HepG2 (cell line): Measurements from ENCODE around the gene BAIAP2L1. TPM values are rescaled to one million over a fixed set of nuclear protein-coding genes. Genes with fewer than 3 reads are reported as not detected.

Experiments used
- ATAC-seq: fragments of 200-7000 bp; cut with Tn5 transposase; 3 replicates; pipeline ENCODE4 v1.9.1; 2020; ENCODE audit warnings: mild to moderate bottlenecking, moderate library complexity
- BruUV-seq: library from RNA; stranded (reverse); fragments of 400-500 nt; replicated peaks from 2 replicates; lab custom pipeline; 2021; lab: Mats Ljungman, UMichigan
- CTCF ChIA-PET: fragments of 300-600 bp; formaldehyde crosslinking; extraction: SDS; loops from one replicate; lab custom pipeline; 2021; ENCODE audit warnings: low total read pairs, inconsistent platforms, low intra/inter-chr PET ratio; lab: Yijun Ruan, JAX
- POLR2A ChIA-PET: fragments of 350-600 bp; sonication (Branson Sonifier 250); formaldehyde crosslinking; loops from one replicate; lab custom pipeline; 2020; ENCODE audit warnings: antibody characterized with exemption, inconsistent platforms; lab: Yijun Ruan, JAX
- DNase-seq: peaks from one replicate; pipeline ENCODE4 v3.0.0-alpha.2; 2015; ENCODE audit warnings: low spot score
- FAIRE-seq: peaks from 3 replicates; lab custom pipeline; 2011; peaks lifted over from hg19 to GRCh38; lab: Jason Lieb, UNC
- H2AFZ ChIP-seq: one replicate; pipeline ENCODE4 v1.6.1; 2011; ENCODE audit warnings: low read length, inconsistent platforms
- H3K27ac ChIP-seq: fragments of 300-600 bp; 3 replicates; pipeline ENCODE4 v1.8.0; 2011; ENCODE audit warnings: mixed run types, mild to moderate bottlenecking, mixed read lengths, low read length, inconsistent platforms; ENCODE audit not compliant: insufficient read depth; ENCODE audit errors: extremely low read length
- H3K27me3 ChIP-seq, 2 experiments: fragments of 200-600 bp in 1 of 2; 2 replicates in 1 of 2; 3 replicates in 1 of 2; pipeline versions ENCODE4 v1.6.0 to v1.8.0; 2011; ENCODE audit warnings: low read length in 2 of 2, mild to moderate bottlenecking in 2 of 2, moderate library complexity in 2 of 2, inconsistent platforms in 1 of 2; ENCODE audit not compliant: insufficient read depth in 2 of 2, control insufficient read depth in 1 of 2
- H3K36me3 ChIP-seq, 2 experiments: fragments of 200-600 bp in 1 of 2; replicated peaks in 1 of 2; 2 replicates in 1 of 2; 3 replicates in 1 of 2; pipeline versions ENCODE4 v1.5.1 to v1.8.0; 2011; ENCODE audit warnings: low read length in 2 of 2, inconsistent platforms in 1 of 2; ENCODE audit not compliant: insufficient read depth in 2 of 2, control insufficient read depth in 1 of 2
- H3K4me1 ChIP-seq: 2 replicates; pipeline ENCODE4 v1.5.1; 2012; ENCODE audit warnings: low read length, inconsistent platforms; ENCODE audit not compliant: insufficient read depth
- H3K4me2 ChIP-seq: 2 replicates; pipeline ENCODE4 v1.6.0; 2011; ENCODE audit warnings: low read depth, low read length, inconsistent platforms
- H3K4me3 ChIP-seq, 3 experiments: fragments of 200-600 bp in 1 of 3; sonication (generic), shearing (Covaris generic) in 1 of 3; replicated peaks in 1 of 3; 2 replicates each; pipeline ENCODE4 v1.5.1; 2011 to 2016; ENCODE audit warnings: low read length in 3 of 3, inconsistent platforms in 2 of 3, low read depth in 2 of 3, mild to moderate bottlenecking in 2 of 3, control low read depth in 1 of 3, mixed read lengths in 1 of 3; ENCODE audit not compliant: insufficient read depth in 1 of 3
- H3K79me2 ChIP-seq: one replicate; pipeline ENCODE4 v1.6.1; 2011; ENCODE audit warnings: low read length, inconsistent platforms; ENCODE audit not compliant: insufficient read depth
- H3K9ac ChIP-seq: 2 replicates; pipeline ENCODE4 v1.6.0; 2011; ENCODE audit warnings: mild to moderate bottlenecking, low read depth, low read length, inconsistent platforms; ENCODE audit not compliant: insufficient read depth
- H3K9me3 ChIP-seq: 2 replicates; pipeline ENCODE4 v1.5.1; 2012; ENCODE audit warnings: mild to moderate bottlenecking, low read length
- H4K20me1 ChIP-seq: 2 replicates; pipeline ENCODE4 v1.6.0; 2011; ENCODE audit warnings: inconsistent platforms, mild to moderate bottlenecking, low read length, moderate library complexity; ENCODE audit not compliant: insufficient read depth
- AGO2 ChIP-seq: fragments of 200-400 bp; formaldehyde crosslinking; optimal IDR thresholded peaks from 2 replicates; pipeline ENCODE3; 2017; ENCODE audit warnings: mild to moderate bottlenecking, low read depth, low read length, moderate library complexity
- CBX1 ChIP-seq: IDR thresholded peaks from one replicate; pipeline ENCODE4 v1.6.1; 2016; ENCODE audit warnings: antibody characterized with exemption, low read depth
- CHCHD3 ChIP-seq: sonication (generic); formaldehyde crosslinking; IDR thresholded peaks from 2 replicates; pipeline ENCODE4 v1.8.0; 2022; ENCODE audit warnings: mild to moderate bottlenecking, missing genetic modification reagents, moderate library complexity
- MBNL3 ChIP-seq: fragments of 250-450 bp; sonication (Bioruptor Pico); conservative IDR thresholded peaks from 2 replicates; pipeline ENCODE4 v1.8.0; 2022; ENCODE audit warnings: mild to moderate bottlenecking, inconsistent platforms
- MED8 ChIP-seq: sonication (generic); formaldehyde crosslinking; IDR thresholded peaks from 2 replicates; pipeline ENCODE4 v1.8.1; 2023; ENCODE audit warnings: mild to moderate bottlenecking, missing genetic modification reagents; ENCODE audit not compliant: insufficient replicate concordance
- MIER3 ChIP-seq: IDR thresholded peaks from 2 replicates; pipeline ENCODE4 v1.6.1; 2016; ENCODE audit warnings: missing compliant biosample characterization, borderline replicate concordance
- NONO ChIP-seq, 2 experiments: fragments of 450-650 bp in 1 of 2; sonication (generic) in 1 of 2; formaldehyde crosslinking in 1 of 2; IDR thresholded peaks in 1 of 2; conservative IDR thresholded peaks in 1 of 2; 2 replicates each; pipeline versions ENCODE4 v1.6.1 to v1.8.0; 2017 to 2022; ENCODE audit warnings: mild to moderate bottlenecking in 1 of 2, missing genetic modification reagents in 1 of 2, moderate library complexity in 1 of 2
- STAG1 ChIP-seq: sonication (generic); formaldehyde crosslinking; IDR thresholded peaks from 2 replicates; pipeline ENCODE4 v1.4.0; 2020; ENCODE audit warnings: missing genetic modification reagents
- ZHX2 ChIP-seq, 2 experiments: sonication (generic) in 1 of 2; formaldehyde crosslinking in 1 of 2; IDR thresholded peaks; 2 replicates each; pipeline versions ENCODE4 v1.6.1 to v1.9.0; 2014 to 2022; ENCODE audit warnings: antibody characterized with exemption in 1 of 2, borderline replicate concordance in 1 of 2, inconsistent platforms in 1 of 2, low read depth in 1 of 2, missing genetic modification reagents in 1 of 2
- ZNF383 ChIP-seq: sonication (generic); formaldehyde crosslinking; IDR thresholded peaks from 2 replicates; pipeline ENCODE4 v1.4.0; 2020; ENCODE audit warnings: missing genetic modification reagents, mild to moderate bottlenecking, borderline replicate concordance
- ZNF660 ChIP-seq: sonication (generic); formaldehyde crosslinking; IDR thresholded peaks from 2 replicates; pipeline ENCODE4 v1.5.1; 2020; ENCODE audit warnings: mild to moderate bottlenecking, low read depth, missing genetic modification reagents, borderline replicate concordance
- WGBS: methylation state at CpG from one replicate; pipeline ENCODE4 v1.1.6; 2017; ENCODE audit warnings: low lambda C conversion rate; 5-methylcytosine and 5-hydroxymethylcytosine counted together
- in situ Hi-C: cut with HindIII; loops from 2 replicates; pipeline ENCODE4 v1.10.0; 2017; ENCODE audit warnings: low pct_unique_long_range_greater_than_20kb; ENCODE audit not compliant: extremely low pct_ligation_motif_present
- intact Hi-C: fragments of 100-400 bp; cut with micrococcal nuclease; formaldehyde crosslinking; loops from one replicate; pipeline ENCODE4 v1.10.0; 2022; ENCODE audit not compliant: unreplicated experiment
- polyA plus RNA-seq, 8 experiments: library from polyadenylated mRNA; depleted of rRNA in 3 of 8; stranded (reverse) in 7 of 8; unstranded in 1 of 8; fragments of >200 nt; fragmentation: Illumina TruSeq in 4 of 8; extraction: Trizol in 4 of 8; gene quantifications; 2 replicates each; pipeline versions ENCODE4 v1.2.1 to v1.2.3, GENCODE V29; 2011 to 2016; ENCODE audit warnings: low read depth in 4 of 8, missing spikeins in 1 of 8, mixed read lengths in 1 of 8; ENCODE audit not compliant: insufficient read depth in 1 of 8
- total RNA-seq, 5 experiments: library from RNA; depleted of rRNA; stranded (reverse); fragments of >200 nt; fragmentation: Illumina TruSeq; extraction: Trizol; gene quantifications; 2 replicates each; pipeline ENCODE4 v1.2.3, GENCODE V29; 2016; ENCODE audit warnings: low read depth in 1 of 5
- TF ChIP-seq, protein P1 (sequence below): sonication (generic); formaldehyde crosslinking; IDR thresholded peaks from 2 replicates; pipeline ENCODE4 v1.8.1; 2023; ENCODE audit warnings: missing genetic modification reagents, mild to moderate bottlenecking, borderline replicate concordance
- TF ChIP-seq, protein P2 (sequence below): IDR thresholded peaks from 2 replicates; pipeline ENCODE4 v1.6.1; 2012; ENCODE audit warnings: inconsistent platforms
- TF ChIP-seq, protein P3 (sequence below): fragments of 450-650 bp; IDR thresholded peaks from 2 replicates; pipeline ENCODE4 v1.6.1; 2017; ENCODE audit warnings: mild to moderate bottlenecking

Gene BAIAP2L1
- total and polyA plus RNA-seq, 2 of the 13 experiments (the other 11 are each of a cell fraction or from before 2014, with no cell fraction given) = 13.0 to 21.5 TPM

- TF ChIP-seq MBNL3 (no peak), ZNF383 (CRISPR knock-in tag) (no peak), NONO (IDR thresholded peaks at IDR 0.05) (no peak), NONO (CRISPR knock-in tag; conservative IDR thresholded peaks at IDR 0.05) (no peak), AGO2 (no peak), MED8 (CRISPR knock-in tag) (no peak), CBX1 (no peak), MIER3 (CRISPR knock-in tag) (no peak), ZNF660 (CRISPR knock-in tag) (no peak), STAG1 (CRISPR knock-in tag) (no peak), CHCHD3 (no peak), ZHX2 (IDR thresholded peaks at IDR 0.05; ENCODE audit: low read depth) (no peak), ZHX2 (CRISPR knock-in tag; IDR thresholded peaks at IDR 0.05; ENCODE audit: borderline replicate concordance) (no peak)
- TF ChIP-seq, protein P1, sequence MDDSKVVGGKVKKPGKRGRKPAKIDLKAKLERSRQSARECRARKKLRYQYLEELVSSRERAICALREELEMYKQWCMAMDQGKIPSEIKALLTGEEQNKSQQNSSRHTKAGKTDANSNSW (CRISPR knock-in tag) = no peak
- TF ChIP-seq, protein P2, sequence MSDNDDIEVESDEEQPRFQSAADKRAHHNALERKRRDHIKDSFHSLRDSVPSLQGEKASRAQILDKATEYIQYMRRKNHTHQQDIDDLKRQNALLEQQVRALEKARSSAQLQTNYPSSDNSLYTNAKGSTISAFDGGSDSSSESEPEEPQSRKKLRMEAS = no peak
- TF ChIP-seq, protein P3, sequence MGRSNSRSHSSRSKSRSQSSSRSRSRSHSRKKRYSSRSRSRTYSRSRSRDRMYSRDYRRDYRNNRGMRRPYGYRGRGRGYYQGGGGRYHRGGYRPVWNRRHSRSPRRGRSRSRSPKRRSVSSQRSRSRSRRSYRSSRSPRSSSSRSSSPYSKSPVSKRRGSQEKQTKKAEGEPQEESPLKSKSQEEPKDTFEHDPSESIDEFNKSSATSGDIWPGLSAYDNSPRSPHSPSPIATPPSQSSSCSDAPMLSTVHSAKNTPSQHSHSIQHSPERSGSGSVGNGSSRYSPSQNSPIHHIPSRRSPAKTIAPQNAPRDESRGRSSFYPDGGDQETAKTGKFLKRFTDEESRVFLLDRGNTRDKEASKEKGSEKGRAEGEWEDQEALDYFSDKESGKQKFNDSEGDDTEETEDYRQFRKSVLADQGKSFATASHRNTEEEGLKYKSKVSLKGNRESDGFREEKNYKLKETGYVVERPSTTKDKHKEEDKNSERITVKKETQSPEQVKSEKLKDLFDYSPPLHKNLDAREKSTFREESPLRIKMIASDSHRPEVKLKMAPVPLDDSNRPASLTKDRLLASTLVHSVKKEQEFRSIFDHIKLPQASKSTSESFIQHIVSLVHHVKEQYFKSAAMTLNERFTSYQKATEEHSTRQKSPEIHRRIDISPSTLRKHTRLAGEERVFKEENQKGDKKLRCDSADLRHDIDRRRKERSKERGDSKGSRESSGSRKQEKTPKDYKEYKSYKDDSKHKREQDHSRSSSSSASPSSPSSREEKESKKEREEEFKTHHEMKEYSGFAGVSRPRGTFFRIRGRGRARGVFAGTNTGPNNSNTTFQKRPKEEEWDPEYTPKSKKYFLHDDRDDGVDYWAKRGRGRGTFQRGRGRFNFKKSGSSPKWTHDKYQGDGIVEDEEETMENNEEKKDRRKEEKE = no peak
- FAIRE-seq (no peak), ATAC-seq (no peak), DNase-seq (no peak)
- H3K27ac ChIP-seq = no peak overlapping the region
- intact Hi-C loops = no loop called here
- no peaks in the 10 kb centered on the region for H3K4me1 ChIP-seq
- no peak overlapping the region for H3K4me3 ChIP-seq
- ChIA-PET CTCF (no interaction called here), POLR2A (no interaction called here)
- H4K20me1 ChIP-seq = peaks cover 4% of the 10 kb centered on the region; the same call in 1 of the 2 replicates
- no TSS peak for BruUV-seq
- 97% methylated on average over 9 of the region's 9 CpGs for WGBS
- in situ Hi-C loops = no loop called here
- H3K79me2 ChIP-seq = peaks cover 2% of the 10 kb centered on the region
- H3K9ac ChIP-seq = no peak overlapping the region
- no peaks in the 10 kb centered on the region for H3K27me3 ChIP-seq
- peaks cover 8 to 19% of the 10 kb centered on the region in 2 experiments; a peak in 3 of 5 replicates for H3K36me3 ChIP-seq
- no peaks in the 10 kb centered on the region for H3K9me3 ChIP-seq
- H2AFZ ChIP-seq = no peak overlapping the region
- H3K4me2 ChIP-seq = no peak overlapping the region
Measured at GRCh38 chr7:98319176-98319575, 81.7 kb downstream of the BAIAP2L1 start.
